ENCODE results near the gene EIF4H.

EIF4H gene

DNA sequence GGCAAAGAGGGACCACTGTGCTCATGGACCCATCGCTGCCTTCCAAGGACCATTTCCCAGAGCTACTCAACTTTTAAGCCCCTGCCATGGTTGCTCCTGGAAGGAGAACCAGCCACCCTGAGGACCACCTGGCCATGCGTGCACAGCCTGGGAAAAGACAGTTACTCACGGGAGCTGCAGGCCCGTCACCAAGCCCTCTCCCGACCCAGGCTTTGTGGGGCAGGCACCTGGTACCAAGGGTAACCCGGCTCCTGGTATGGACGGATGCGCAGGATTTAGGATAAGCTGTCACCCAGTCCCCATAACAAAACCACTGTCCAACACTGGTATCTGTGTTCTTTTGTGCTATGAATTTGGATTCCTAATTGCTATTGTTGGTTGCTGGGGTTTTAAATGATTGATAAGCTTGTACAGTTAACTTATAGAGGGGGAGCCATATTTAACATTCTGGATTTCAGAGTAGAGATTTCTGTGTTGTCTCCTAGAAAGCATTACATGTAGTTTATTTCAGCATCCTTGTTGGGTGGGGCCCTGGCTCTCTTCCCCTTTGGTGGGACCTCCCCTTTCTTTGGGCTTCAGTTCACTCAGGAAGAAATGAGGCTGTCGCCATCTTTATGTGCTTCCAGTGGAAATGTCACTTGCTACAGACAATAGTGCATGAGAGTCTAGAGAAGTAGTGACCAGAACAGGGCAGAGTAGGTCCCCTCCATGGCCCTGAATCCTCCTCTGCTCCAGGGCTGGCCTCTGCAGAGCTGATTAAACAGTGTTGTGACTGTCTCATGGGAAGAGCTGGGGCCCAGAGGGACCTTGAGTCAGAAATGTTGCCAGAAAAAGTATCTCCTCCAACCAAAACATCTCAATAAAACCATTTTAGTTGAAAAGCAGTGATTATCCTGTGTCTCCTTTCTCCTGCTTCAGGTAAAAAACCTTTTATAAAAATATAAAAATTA is 55.1 kb downstream of the EIF4H start:
- DNase-seq = no peak

DNA sequence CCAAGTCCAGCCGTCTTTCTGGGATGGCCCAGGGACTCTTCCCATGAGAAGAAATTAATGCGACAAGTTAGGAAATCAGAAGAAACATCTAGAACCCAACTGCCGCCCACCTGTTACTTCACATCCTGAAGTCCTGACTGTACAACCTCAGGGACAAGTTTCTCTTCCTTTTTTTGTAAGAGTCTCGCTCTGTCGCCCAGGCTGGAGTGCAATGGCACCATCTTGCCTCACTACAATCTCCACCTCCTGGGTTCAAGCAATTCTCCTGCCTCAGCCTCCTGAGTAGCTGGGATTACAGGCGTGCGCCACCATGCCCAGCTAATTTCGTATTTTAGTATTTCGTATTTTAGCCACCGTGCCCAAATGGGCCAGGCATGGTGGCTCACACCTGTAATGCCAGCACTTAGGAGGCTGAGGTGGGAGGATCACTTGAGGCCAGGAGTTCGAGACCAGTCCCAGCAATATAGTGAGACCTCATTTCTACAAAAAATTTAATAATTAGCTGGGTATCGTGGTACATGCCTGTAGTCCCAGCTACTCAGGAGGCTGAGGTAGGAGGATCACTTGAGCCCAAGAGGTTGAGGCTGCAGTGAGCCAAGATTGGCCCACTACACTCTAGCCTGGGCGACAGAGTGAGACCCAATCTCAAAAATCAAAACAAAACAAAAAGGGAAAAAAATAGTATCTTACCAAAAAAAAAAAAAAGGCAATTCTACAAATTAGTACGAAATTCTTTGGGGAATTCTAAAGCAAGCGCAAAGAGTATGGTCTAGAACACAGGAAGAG is 56.5 kb downstream of the EIF4H start:
- no peak for DNase-seq

GRCh38 chr7:74231232-74231590 is 57.1 kb downstream of the EIF4H start:
- DNase-seq = no peak

GRCh38 chr7:74233655-74234285 is 59.6 kb downstream of the EIF4H start:
- no peak for DNase-seq

DNA sequence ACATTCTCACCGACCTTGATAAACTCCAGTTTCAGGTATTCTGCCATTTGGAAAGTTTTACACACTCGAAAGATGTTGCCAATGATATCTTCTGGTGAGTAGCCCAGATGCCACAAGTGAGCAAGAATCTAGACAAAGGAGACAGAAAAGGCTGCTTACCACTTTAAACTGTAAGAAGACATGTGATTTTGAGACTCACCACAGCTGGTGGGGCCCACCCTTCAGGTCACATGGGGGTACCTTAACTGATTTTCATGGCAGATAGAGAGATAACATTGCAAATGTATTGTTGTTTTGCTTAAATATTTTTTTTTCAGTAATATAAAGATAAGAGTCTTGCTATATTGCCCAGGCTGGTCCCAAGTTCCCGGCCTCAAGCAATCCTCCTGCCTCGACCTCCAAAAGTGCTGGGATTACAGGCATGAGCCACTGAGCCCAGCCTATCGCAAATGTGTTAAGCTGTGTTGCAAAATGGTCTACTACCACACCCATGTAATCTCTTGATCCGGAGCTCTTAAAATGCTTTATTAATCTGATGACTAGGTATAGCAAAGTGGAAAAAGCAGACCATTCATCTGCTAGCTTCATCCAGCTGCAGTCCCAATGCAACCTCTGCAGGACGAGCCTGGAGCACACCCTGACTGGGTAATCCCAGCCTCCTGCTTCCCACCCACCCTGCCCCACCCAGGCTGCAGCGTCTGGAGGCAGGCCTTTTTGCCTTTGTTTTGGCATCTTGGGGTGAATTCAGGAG is 61.5 kb downstream of the EIF4H start:
- DNase-seq = no peak

- DNase-seq = no peak
These were observed 62.1 kb downstream of the EIF4H start for GRCh38 chr7:74236284-74236683.

DNA sequence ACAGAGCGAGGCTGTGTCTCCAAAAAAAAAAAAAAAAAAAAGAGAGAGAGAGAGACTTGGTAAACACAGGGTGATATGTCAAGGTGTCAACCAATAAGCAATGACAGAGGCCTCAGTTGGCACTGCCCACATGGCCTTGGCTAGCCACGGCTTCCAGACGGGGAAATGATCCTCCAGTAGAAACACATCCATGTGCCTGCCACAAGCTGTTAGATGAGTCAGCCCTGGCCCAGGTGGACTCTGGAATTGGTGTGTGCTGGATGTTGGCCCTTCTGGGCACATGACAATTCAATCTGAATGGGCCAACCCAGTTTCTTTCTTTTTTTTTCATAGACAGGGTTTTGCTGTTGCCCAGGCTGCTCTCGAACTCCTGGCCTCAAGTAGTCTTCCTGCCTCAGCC is 66.3 kb downstream of the EIF4H start:
- no peak for DNase-seq

DNA sequence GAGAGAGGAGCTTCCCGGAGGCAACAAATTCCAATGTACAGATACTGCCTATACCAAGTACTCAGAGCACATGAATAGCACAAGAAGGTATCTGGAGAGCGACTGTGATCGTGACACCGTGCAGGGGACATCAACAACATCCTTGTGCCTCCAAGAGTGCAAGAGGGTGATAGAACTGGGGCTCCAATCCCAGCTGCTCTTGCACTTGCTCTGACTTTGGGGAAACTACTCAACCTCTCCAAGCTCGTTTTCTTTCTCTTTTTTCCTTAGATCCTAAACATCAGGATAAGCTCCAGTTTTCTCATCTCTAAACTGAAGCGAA is 67.9 kb downstream of the EIF4H start:
- no peak for DNase-seq

- no peak for DNase-seq
These were observed 72.3 kb downstream of the EIF4H start for GRCh38 chr7:74246497-74246896.
